IPS DF 6.9 (cell line): ENCODE measurements around the gene DENND5B.
"Not testable (repeated sequence)": the region's sequence is repeated elsewhere in the genome, so short reads cannot be mapped to it uniquely, and the experiment has no call there.

Source experiments
- DNase-seq: peaks from one replicate; pipeline ENCODE4 v3.0.0-alpha.2; 2013; ENCODE audit warnings: low read depth, low spot score
- H3K27ac ChIP-seq: one replicate; pipeline ENCODE4 v1.5.1; 2013; ENCODE audit warnings: low read length, control low read depth
- H3K27me3 ChIP-seq: 2 replicates; pipeline ENCODE4 v1.6.1; 2013; ENCODE audit warnings: mild to moderate bottlenecking, low read length; ENCODE audit not compliant: control insufficient read depth, insufficient read depth
- H3K36me3 ChIP-seq: 2 replicates; pipeline ENCODE4 v1.6.1; 2013; ENCODE audit warnings: low read length; ENCODE audit not compliant: control insufficient read depth, insufficient read depth
- H3K4me1 ChIP-seq: 2 replicates; pipeline ENCODE4 v1.6.1; 2013; ENCODE audit warnings: low read length; ENCODE audit not compliant: control insufficient read depth, insufficient read depth
- H3K4me3 ChIP-seq: 2 replicates; pipeline ENCODE4 v1.5.1; 2013; ENCODE audit warnings: mild to moderate bottlenecking, low read length
- H3K9me3 ChIP-seq: 2 replicates; pipeline ENCODE4 v1.6.1; 2013; ENCODE audit warnings: low read length, inconsistent platforms; ENCODE audit not compliant: control insufficient read depth, insufficient read depth
- WGBS: extraction: QIAGEN DNeasy Blood & Tissue Kit; methylation state at CpG from one replicate; pipeline ENCODE4 v1.1.7; 2013; ENCODE audit warnings: mixed read lengths, missing lambda C conversion rate; ENCODE audit not compliant: insufficient read length, insufficient coverage; 5-methylcytosine and 5-hydroxymethylcytosine counted together

Gene DENND5B

DNA sequence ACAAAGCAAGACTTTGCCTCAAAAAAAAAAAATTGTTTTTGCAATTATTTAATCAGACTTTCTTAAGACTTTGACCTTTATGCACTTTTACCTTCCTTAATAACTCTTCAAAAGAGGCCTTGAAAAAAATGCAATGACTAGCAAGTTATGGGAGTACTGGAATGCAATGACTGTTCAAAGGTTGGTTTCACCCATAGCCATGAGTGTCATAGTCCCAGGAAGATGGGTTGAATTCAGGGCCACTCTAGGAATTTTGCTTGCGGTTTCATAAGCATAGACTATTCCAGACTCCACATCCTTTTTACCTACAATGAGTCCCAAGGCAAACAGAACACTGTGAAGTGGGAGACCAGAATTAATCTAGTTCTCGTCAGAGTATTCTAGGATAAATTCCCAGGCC is 29.4 kb upstream of the DENND5B start:
- no peak for DNase-seq
- Histone ChIP-seq H3K4me1 (no peaks in the 10 kb centered on the region), H3K27ac (no peak overlapping the region), H3K36me3 (no peaks in the 10 kb centered on the region), H3K4me3 (no peak overlapping the region), H3K27me3 (no peaks in the 10 kb centered on the region), H3K9me3 (no peaks in the 10 kb centered on the region)
- WGBS = no CpG with 5 or more reads among the region's 2 CpGs

DNA sequence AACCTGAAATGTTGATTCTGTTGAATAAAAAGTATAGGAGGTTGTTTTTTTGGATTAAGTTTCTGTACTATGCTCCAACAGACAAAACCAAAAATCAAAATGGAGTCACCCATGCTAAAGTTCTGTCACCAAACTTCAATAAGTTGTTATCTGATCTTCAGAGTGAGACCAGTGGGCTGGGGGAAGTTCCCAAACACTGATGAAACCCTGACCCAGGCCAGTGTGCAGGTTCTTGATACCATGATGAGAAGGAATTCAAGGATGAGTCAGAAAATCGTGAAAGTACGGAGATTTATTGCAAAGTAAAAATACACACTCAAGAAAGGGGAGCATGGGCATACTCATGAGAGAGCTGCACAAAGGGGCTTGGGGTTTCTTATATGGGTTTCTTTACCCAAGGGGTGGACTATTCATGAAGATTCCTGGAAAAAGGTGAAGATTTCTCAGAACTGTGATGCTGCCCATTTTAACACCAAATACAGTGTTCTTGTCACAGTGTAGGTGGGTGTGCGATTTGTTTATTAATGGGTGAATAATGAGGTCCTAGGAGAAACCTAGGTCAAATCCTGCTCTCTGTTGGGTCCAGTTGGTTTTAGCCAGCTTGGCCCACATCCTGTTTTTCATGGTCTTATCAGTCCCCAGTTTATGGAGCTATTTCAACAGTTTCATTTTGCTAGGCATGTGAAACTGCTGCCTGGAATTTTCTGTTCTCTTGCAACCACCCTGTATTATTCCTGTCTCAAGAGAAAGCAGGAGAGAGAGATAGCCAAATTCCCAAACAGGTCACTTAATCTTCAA is 27.5 kb upstream of the DENND5B start:
- WGBS = no CpG with 5 or more reads among the region's 3 CpGs
- H3K27me3 ChIP-seq = no peaks in the 10 kb centered on the region
- H3K36me3 ChIP-seq = no peaks in the 10 kb centered on the region
- no peak overlapping the region for H3K4me3 ChIP-seq
- H3K9me3 ChIP-seq = no peaks in the 10 kb centered on the region
- no peak for DNase-seq
- no peaks in the 10 kb centered on the region for H3K4me1 ChIP-seq
- no peak overlapping the region for H3K27ac ChIP-seq

DNA sequence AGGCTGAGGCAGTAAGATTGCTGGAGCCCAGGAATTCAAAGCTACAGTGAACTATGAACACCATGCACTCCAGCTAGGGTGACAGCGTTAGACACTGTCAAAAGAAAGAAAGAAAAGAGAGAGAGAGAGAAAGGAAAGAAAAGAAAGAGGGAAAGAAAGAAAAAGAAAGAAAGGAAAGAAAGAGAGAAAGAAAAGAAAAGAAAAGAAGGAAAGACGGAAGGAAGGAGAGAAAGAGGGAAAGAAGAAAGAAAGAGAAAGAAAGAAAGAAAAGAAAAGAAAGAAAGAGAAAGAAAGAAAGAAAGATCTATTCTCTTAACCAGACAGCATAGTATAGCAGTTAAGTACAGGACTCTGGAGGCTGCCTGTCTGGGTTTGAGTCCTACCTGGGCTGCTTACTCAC is 21.9 kb upstream of the DENND5B start:
- H3K9me3 ChIP-seq = no peaks in the 10 kb centered on the region
- H3K27ac ChIP-seq = no peak overlapping the region
- no peaks in the 10 kb centered on the region for H3K27me3 ChIP-seq
- H3K4me3 ChIP-seq = no peak overlapping the region
- no peaks in the 10 kb centered on the region for H3K36me3 ChIP-seq
- H3K4me1 ChIP-seq = no peaks in the 10 kb centered on the region
- no peak for DNase-seq
- no CpG with 5 or more reads among the region's 2 CpGs for WGBS

DNA sequence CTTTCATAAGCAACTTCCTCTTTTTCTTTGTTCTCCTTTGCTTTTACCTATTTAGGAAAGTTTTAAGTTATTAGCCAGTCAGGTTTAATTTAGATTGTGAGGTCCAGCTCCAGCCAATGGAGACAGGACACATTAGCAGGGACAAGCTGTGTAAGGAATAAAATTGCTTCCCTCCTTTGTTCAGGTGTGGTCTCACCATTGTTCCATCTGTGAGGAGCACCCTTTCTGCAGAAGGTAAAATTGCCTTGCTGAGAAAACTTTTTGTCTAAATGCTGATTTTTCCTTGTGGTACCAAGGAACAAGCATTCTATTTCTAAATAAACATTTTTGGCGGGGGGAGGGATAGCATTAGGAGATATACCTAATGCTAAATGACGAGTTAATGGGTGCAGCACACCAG is 17.4 kb upstream of the DENND5B start:
- not testable (repeated sequence) for H3K9me3 ChIP-seq, H3K36me3 ChIP-seq, H3K27me3 ChIP-seq, H3K27ac ChIP-seq, DNase-seq, H3K4me3 ChIP-seq, H3K4me1 ChIP-seq
- WGBS = no CpG with 5 or more reads among the region's 2 CpGs

DNA sequence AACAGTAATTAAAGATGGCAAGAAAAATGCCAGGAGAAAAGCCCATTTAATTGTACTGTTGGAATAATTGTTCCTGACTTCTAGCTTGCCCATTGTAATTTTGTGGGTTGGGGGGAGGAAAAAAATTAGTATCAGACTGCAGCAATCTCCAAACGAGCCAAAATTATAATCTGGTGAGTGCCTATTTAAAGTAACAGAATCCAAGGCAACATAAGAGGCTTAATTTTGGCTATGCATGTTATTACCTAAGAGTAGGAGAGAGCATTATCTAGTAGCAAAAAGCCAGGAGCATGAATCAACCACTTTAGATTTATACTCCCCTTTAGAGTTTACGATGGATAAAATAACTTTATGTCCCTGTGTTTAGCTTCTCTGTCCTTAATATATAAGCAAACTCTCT is 14.6 kb upstream of the DENND5B start:
- no peaks in the 10 kb centered on the region for H3K4me1 ChIP-seq
- no peaks in the 10 kb centered on the region for H3K27me3 ChIP-seq
- no peak for DNase-seq
- no CpG with 5 or more reads among the region's 2 CpGs for WGBS
- no peak overlapping the region for H3K4me3 ChIP-seq
- H3K27ac ChIP-seq = no peak overlapping the region
- no peaks in the 10 kb centered on the region for H3K36me3 ChIP-seq
- H3K9me3 ChIP-seq = no peaks in the 10 kb centered on the region

DNA sequence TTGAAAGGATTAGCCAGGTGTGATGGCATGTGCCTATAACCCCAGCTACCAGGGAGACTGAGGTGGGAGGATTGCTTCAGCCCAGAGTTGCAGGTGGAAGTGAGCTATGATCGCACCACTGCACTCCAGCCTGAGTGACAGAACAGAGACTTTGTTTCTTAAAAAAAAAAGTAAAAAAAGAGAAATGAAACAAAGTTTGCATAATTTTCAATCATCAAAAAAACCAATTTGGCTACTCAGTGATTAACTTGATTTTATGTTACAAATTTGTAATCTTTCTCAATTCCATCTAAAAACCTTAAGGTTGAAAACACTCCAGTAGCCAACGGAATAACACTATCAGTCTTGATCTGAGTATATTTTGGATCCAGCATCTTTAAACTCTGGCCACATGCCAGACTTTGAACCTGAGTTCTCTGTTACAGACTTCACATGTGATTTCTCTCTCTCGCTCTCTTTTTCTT is 12.6 kb upstream of the DENND5B start:
- DNase-seq = no peak
- Histone ChIP-seq H3K27me3 (no peaks in the 10 kb centered on the region), H3K9me3 (no peaks in the 10 kb centered on the region), H3K36me3 (no peaks in the 10 kb centered on the region), H3K4me3 (no peak overlapping the region), H3K4me1 (no peaks in the 10 kb centered on the region), H3K27ac (no peak overlapping the region)
- WGBS = no CpG with 5 or more reads among the region's 3 CpGs

DNA sequence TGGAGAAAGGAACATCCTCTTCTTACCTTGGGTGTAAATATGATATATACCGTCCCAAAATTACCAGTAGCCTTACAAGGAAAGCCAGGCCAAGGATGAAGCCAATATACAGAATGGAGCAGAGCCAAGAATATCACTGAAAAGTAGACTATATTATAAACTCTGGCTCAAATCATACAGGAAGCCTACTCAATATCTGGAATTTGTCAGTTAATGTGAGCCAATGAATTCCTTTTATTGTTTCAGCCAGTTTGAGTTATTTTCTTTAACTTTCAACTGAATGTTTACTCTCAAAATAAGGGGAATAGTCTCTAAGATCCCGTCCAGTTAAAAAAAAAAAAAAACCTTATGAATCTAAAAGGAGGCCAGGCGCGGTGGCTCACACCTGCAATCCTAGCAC is 9.8 kb upstream of the DENND5B start:
- H3K4me3 ChIP-seq = no peak overlapping the region
- no peaks in the 10 kb centered on the region for H3K36me3 ChIP-seq
- H3K9me3 ChIP-seq = no peaks in the 10 kb centered on the region
- H3K27me3 ChIP-seq = no peaks in the 10 kb centered on the region
- no peaks in the 10 kb centered on the region for H3K4me1 ChIP-seq
- no peak overlapping the region for H3K27ac ChIP-seq
- no CpG with 5 or more reads among the region's 4 CpGs for WGBS
- DNase-seq = no peak

DNA sequence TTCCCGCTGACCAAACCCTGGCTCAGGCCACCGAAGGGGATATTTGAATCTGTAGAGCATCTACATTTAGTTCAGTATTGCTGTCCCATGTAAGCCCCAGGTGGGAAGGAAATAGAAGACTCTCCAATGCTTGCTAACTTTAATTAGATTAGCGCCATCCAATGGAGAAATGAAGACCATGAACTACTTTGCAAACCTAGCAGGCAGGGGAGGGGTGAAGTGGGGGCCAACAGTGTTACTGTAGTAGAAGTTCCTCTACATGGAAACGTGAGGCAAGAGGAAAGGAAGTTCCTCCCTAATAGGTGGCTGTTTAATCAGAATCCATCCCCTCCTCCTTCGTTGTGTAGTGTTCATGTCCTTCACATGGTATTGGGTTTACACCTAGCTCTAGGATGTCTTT is 9.3 kb upstream of the DENND5B start:
- Histone ChIP-seq H3K27ac (no peak overlapping the region), H3K36me3 (no peaks in the 10 kb centered on the region), H3K4me3 (no peak overlapping the region), H3K27me3 (no peaks in the 10 kb centered on the region), H3K4me1 (no peaks in the 10 kb centered on the region), H3K9me3 (no peaks in the 10 kb centered on the region)
- WGBS = no CpG with 5 or more reads among the region's 5 CpGs
- no peak for DNase-seq

DNA sequence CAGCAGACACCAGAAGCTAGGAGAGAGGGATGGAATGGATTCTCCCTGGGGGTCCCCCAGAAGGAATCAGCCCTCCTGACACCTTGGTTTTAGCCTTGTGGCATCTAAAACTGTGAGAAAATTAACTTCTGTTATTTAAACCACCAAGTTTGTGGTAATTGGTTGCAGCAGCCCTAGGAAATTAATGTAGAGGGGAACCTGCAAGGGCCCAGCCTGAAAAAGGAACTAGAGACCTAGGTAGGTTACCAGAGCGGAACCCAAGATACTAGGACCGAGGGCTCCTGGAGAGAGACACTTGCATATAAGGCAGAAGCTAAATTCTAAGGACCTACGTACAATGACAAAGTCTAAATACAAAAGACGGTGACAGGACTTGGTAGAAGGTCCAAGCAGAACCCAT is 8.1 kb upstream of the DENND5B start:
- H3K27ac ChIP-seq = no peak overlapping the region
- no peak for DNase-seq
- H3K9me3 ChIP-seq = no peaks in the 10 kb centered on the region
- WGBS = no CpG with 5 or more reads among the region's 4 CpGs
- H3K36me3 ChIP-seq = no peaks in the 10 kb centered on the region
- no peaks in the 10 kb centered on the region for H3K4me1 ChIP-seq
- no peak overlapping the region for H3K4me3 ChIP-seq
- H3K27me3 ChIP-seq = no peaks in the 10 kb centered on the region

DNA sequence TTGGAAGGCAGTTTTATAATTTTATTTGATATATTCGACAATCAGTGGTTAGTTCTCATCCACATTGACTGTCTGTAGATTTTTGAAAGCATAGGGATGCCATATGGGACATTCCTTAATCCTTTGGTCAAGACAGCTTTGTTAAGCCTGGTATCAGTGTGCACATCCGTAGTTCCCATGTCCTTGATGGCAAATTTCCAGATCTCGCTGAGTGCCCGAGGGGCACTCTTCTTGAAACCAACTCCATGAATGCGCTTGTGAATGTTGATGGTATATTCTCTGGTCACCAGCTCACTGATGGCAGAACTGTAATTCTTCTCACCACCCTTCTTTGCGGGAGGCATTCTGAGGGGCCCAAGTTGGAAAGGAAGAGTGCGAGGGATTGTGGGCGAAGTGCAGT is 6.1 kb upstream of the DENND5B start:
- WGBS = no CpG with 5 or more reads among the region's 8 CpGs
- Histone ChIP-seq H3K4me3 (no peak overlapping the region), H3K36me3 (no peaks in the 10 kb centered on the region), H3K27me3 (no peaks in the 10 kb centered on the region), H3K9me3 (no peaks in the 10 kb centered on the region), H3K27ac (no peak overlapping the region), H3K4me1 (no peaks in the 10 kb centered on the region)
- DNase-seq = no peak

DNA sequence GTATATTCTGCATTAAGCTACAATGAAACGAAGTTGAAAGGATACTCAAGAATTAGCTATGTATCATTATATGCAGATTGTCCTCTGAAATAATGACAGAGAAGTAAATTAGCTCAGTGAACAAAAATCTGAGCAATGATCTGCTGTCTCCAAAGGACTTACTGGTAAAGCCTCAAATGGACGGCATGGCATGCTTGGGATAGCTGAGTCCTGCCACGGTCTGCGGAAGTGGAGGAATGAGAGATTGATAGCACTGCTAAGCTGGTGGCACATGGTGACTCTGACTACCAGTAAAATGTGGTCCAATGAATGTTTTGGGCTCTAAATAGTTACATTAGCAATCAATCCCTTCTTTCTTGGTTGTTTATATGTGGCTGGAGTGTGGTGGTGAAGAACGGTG is 3.7 kb upstream of the DENND5B start:
- no peaks in the 10 kb centered on the region for H3K36me3 ChIP-seq
- H3K4me1 ChIP-seq = peaks cover 2% of the 10 kb centered on the region; the same call in 1 of the 2 replicates
- no peak overlapping the region for H3K27ac ChIP-seq
- DNase-seq = no peak
- no CpG with 5 or more reads among the region's 5 CpGs for WGBS
- H3K27me3 ChIP-seq = no peaks in the 10 kb centered on the region
- no peaks in the 10 kb centered on the region for H3K9me3 ChIP-seq
- no peak overlapping the region for H3K4me3 ChIP-seq
